Activated CD8-positive, alpha-beta memory T cell treated with anti-CD3 and anti-CD28 coated beads, Interleukin-2, amount 50 U/mL, for 24 hours (primary cell): ENCODE measurements around the gene CGB1.

Source experiments
- DNase-seq: peaks from one replicate; pipeline ENCODE4 v3.0.0-alpha.2; 2020; ENCODE audit errors: extremely low read depth

CGB1 gene

DNA sequence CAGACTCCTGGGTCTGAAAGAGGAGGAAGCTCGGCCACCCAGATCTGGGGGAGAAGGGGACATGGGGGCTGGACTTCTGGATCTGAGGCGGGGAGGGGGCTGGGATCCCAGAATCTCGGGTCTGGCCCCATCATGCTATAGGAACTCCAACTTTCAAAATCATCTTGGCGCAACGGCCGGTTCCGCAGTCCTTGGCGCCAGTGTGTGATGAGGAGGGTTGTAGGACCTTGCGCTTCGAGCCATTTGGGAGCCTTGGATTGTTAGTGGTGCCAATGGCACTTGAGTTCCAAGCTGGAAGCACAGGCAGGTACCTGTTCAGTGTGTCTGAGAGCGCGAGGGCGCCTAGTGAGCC, 42.7 kb downstream of the CGB1 start:
- DNase-seq: no peak

DNA sequence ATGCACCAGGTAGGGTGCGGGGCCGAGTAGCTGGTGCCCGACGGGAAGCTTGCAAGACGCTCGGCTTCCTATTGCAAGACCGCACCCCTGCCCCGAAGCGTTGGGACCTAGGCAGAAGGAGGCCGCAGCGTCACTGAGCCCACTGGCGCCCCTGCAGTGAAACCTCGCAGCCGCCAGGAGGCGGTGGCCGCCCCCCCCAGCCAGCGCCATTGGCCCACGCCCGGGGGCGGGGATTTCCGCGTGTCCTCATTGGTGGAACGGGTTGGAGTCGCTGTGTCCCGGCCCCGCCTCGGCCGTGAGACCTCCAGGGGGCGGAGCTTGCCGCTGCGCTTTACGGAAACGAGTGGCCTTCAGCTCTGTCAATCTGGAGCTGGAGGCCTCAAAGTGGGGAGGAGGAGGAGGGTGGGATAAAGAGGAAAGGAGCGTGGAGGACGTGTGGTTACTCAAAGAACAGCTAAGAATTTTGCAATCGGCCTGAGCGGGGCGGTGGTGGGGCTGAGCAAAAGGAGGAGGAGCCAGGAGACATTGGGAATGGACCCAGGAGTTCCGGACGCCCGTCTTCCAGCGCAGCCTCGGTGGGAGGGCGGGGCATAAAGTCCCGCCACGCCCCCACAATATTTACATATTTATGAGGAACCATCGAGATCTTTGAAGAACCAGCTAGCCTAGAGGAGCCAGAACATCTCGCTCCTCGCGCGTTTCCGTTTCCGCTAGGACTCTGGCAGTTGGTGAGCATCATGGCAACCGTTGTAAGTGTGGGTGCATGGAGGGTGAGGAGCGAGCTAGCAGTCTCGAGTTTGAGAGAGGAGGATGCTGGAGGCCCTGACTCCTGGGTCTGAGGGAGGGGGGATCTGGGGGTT, 43.3 kb downstream of the CGB1 start, which contains the start of the genes GYS1 and RUVBL2:
GYS1 (minus strand) TSS at position 135 of the 860 bp plus-strand sequence. CDS start 197 bp downstream, outside the sequence.
RUVBL2 (plus strand) TSS at position 713 of the 860 bp plus-strand sequence; CDS start at position 738, 25 bp downstream.
- DNase-seq: peak; percentile 98

GRCh38 chr19:48992581-48993174, 44.0 kb downstream of the CGB1 start:
- no peak for DNase-seq

GRCh38 chr19:48991873-48992580, 44.7 kb downstream of the CGB1 start:
- no peak for DNase-seq

GRCh38 chr19:48991011-48991609, 45.6 kb downstream of the CGB1 start:
- DNase-seq: no peak

GRCh38 chr19:48990400-48990799, 46.3 kb downstream of the CGB1 start:
- no peak for DNase-seq

DNA sequence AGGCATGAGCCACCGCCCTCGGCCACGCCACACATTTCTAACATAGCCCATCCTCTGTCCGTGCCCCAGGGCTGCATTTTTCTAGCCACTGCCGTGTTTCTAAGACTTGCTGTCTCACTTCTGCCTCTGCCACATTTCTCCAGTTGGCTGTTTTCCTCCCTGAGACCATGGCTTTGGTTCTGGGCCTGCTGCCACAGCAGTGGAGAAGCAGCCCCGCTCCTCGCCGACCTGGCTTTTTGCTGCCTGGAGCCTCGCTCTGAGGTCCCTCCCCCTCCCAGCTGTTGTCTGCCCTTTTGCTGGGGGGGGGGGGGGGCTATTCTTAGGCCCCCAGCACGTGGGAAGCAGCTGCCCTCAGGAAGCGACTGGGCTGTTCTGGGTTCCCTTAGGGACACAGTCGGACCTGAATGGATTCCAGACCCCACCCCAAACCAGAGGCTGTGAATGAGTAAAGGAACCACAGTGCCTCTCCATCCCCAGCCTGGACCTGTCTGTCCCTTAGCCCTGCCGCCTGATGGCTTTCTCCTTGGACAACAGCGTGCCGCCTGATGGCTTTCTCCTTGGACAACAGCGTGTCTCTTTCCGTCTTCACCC, 46.9 kb downstream of the CGB1 start:
- DNase-seq: no peak

DNA sequence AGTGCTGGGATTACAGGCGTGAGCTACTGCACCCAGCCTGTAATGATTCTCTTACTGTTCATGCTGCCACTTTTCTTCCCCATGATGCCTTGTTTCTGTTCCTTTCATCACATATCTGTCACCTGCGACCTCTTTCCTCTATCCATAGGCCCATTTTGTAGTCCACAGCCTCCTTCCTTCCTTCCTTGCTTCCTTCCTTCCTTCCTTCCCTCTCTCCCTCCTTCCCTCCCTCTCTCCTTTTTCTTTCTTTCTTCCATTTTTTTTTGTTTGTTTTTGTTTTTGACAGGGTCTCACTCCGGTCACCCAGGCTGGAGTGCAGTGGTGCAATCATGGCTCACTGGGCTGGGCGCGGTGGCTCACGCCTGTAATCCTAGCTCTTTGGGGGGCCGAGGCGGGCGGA, 47.8 kb downstream of the CGB1 start:
- no peak for DNase-seq

- no peak for DNase-seq
These were observed 48.4 kb downstream of the CGB1 start for GRCh38 chr19:48988286-48988685.

GRCh38 chr19:48987323-48987722, 49.4 kb downstream of the CGB1 start:
- DNase-seq: no peak

- no peak for DNase-seq
These were observed 50.5 kb downstream of the CGB1 start for GRCh38 chr19:48986211-48986610.

GRCh38 chr19:48985711-48986110, 51.0 kb downstream of the CGB1 start:
- DNase-seq: no peak
